Ovary (tissue), 9 donors: ENCODE measurements around the gene TAMM41. TPM values are rescaled to one million over a fixed set of nuclear protein-coding genes. Genes with fewer than 3 reads are reported as not detected.

Experiments
- DNase-seq, 5 donors: peaks; one replicate each; pipeline ENCODE4 v3.0.0-alpha.2; 2019 to 2020
- H3K27ac ChIP-seq, 2 donors: fragments of 200-600 bp; one replicate each; pipeline versions ENCODE4 v1.5.1 to v1.8.0; 2019 to 2022
- H3K27me3 ChIP-seq: fragments of 200-600 bp; one replicate; pipeline ENCODE4 v1.8.0; 2022
- H3K36me3 ChIP-seq: fragments of 200-600 bp; sonication (generic); one replicate; pipeline ENCODE4 v1.5.1; 2019
- H3K4me1 ChIP-seq: one replicate; pipeline ENCODE4 v1.8.1; 2013; ENCODE audit warnings: mild to moderate bottlenecking, moderate library complexity; ENCODE audit not compliant: insufficient read depth
- H3K4me3 ChIP-seq: fragments of 200-600 bp; sonication (generic); one replicate; pipeline ENCODE4 v1.5.1; 2017
- H3K9me3 ChIP-seq, 2 donors: fragments of 200-600 bp in 1 of 2; sonication (generic) in 1 of 2; one replicate each; pipeline versions ENCODE4 v1.5.1 to v1.8.1; 2013 to 2019; ENCODE audit warnings: mild to moderate bottlenecking in 1 of 2, moderate library complexity in 1 of 2
- EP300 ChIP-seq: sonication (generic); formaldehyde crosslinking; IDR thresholded peaks from one replicate; pipeline ENCODE4 v1.6.1; 2017; ENCODE audit warnings: antibody characterized with exemption
- POLR2A ChIP-seq: fragments of 450-650 bp; IDR thresholded peaks from one replicate; pipeline ENCODE4 v1.6.1; 2017; ENCODE audit warnings: antibody characterized with exemption, mild to moderate bottlenecking, moderate library complexity
- WGBS, 3 donors: extraction: QIAGEN DNeasy Blood & Tissue Kit in 1 of 3; methylation state at CpG; one replicate each; pipeline versions ENCODE4 v1.1.5 to v1.1.7; 2013 to 2017; 5-methylcytosine and 5-hydroxymethylcytosine counted together
- intact Hi-C, 4 donors: fragments of 100-400 bp; cut with DNase I; formaldehyde crosslinking; loops; one replicate each; pipeline versions ENCODE4 v1.11.0 to v1.15.1; 2022 to 2023
- polyA plus RNA-seq, 2 donors: library from polyadenylated mRNA; stranded (reverse); fragments of 200-250 nt in 1 of 2; fragments of 350-450 nt in 1 of 2; fragmentation: Illumina TruSeq in 1 of 2; extraction: RNeasy Lipid Tissue Mini Kit (QIAGEN cat#74804) in 1 of 2; gene quantifications; one replicate each; pipeline ENCODE4 v1.2.3, GENCODE V29; 2013 to 2014
- total RNA-seq, 7 donors: library from RNA; depleted of rRNA in 2 of 7; stranded (reverse); fragments of >200 nt in 2 of 7; fragmentation: NEBNext Ultra II Directional in 3 of 7; extraction: Animal tissue kit (Norgen Biotek cat#: 25700) in 3 of 7; gene quantifications; one replicate each; pipeline versions ENCODE4 v1.1.0 to v1.2.4, GENCODE V29; 2016 to 2023
- TF ChIP-seq, protein P1 (sequence below), 3 donors: fragments of 450-650 bp in 2 of 3; fragments of 200-600 bp in 1 of 3; IDR thresholded peaks; one replicate each; pipeline versions ENCODE4 v1.5.1 to v1.8.0; 2016 to 2022; ENCODE audit warnings: antibody characterized with exemption in 3 of 3, mild to moderate bottlenecking in 1 of 3
- donor health status: DM: no; HTN: no; CAD: no; lungs with moderate emphysema.
- donor health status: DM: no; HTN: no; CAD: no.
- donor health status: Bipolar disorder and iron deficiency.
- donor health status: DM: yes; HTN: yes; CAD: no.
- donor health status: DM: no; HTN: no; CAD: no.
- donor health status: DM: yes; HTN: yes; CAD: no.

TAMM41 gene
- total and polyA plus RNA-seq, 9 donors: 10.6 to 29.2 (median 23.4) TPM

DNA sequence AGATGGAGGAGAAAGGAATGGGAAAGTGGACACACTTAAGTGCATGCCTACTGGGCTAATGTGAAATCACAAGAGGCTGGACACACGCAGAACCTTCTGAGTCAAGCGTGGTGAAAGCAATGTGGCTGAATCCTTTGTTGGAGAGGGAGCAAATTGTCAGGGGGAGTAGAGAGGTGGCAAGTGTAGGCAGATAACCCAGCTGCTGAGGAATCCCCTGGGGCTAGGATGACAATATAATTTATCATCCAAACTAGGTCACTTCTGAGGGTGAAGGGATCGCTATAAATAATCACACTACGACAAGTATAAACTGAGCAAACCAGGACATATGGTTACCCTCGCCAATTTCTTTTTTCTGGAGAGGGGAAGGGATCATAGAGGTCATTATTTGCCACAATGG is 28.7 kb downstream of the TAMM41 start:
- intact Hi-C loops: loop anchor here in 1 of 4 donors (10.0 kb wide), 1 partner anchor 153 kb away; no protein-coding TSS in a partner anchor
- WGBS, 3 donors: 81 to 85% (median 84%) methylated on average over 5 of the region's 5 CpGs
- no peak overlapping the region for H3K4me3 ChIP-seq
- no peak overlapping the region for H3K27ac ChIP-seq
- TF ChIP-seq POLR2A (no peak), EP300 (no peak)
- TF ChIP-seq, protein P1, sequence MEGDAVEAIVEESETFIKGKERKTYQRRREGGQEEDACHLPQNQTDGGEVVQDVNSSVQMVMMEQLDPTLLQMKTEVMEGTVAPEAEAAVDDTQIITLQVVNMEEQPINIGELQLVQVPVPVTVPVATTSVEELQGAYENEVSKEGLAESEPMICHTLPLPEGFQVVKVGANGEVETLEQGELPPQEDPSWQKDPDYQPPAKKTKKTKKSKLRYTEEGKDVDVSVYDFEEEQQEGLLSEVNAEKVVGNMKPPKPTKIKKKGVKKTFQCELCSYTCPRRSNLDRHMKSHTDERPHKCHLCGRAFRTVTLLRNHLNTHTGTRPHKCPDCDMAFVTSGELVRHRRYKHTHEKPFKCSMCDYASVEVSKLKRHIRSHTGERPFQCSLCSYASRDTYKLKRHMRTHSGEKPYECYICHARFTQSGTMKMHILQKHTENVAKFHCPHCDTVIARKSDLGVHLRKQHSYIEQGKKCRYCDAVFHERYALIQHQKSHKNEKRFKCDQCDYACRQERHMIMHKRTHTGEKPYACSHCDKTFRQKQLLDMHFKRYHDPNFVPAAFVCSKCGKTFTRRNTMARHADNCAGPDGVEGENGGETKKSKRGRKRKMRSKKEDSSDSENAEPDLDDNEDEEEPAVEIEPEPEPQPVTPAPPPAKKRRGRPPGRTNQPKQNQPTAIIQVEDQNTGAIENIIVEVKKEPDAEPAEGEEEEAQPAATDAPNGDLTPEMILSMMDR (IDR thresholded peaks at IDR 0.05): no peak
- no peaks in the 10 kb centered on the region for H3K36me3 ChIP-seq
- H3K27me3 ChIP-seq: no peaks in the 10 kb centered on the region
- no peak for DNase-seq
- H3K4me1 ChIP-seq: no peaks in the 10 kb centered on the region
- H3K9me3 ChIP-seq: no peaks in the 10 kb centered on the region

GRCh38 chr3:11815111-11815510 is 31.6 kb downstream of the TAMM41 start:
- intact Hi-C loops: loop anchor here in 1 of 4 donors (10.0 kb wide), 1 partner anchor 150 kb away; no protein-coding TSS in a partner anchor
- 44 to 50% (median 49%) methylated on average over 4 of the region's 4 CpGs for WGBS, 3 donors
- H3K27me3 ChIP-seq: no peaks in the 10 kb centered on the region
- no peak overlapping the region for H3K27ac ChIP-seq
- no peaks in the 10 kb centered on the region for H3K4me1 ChIP-seq
- DNase-seq: no peak
- no peaks in the 10 kb centered on the region for H3K36me3 ChIP-seq
- H3K9me3 ChIP-seq: no peaks in the 10 kb centered on the region
- H3K4me3 ChIP-seq: no peak overlapping the region
- TF ChIP-seq, protein P1 (IDR thresholded peaks at IDR 0.05): no peak
- TF ChIP-seq POLR2A (no peak), EP300 (no peak)

DNA sequence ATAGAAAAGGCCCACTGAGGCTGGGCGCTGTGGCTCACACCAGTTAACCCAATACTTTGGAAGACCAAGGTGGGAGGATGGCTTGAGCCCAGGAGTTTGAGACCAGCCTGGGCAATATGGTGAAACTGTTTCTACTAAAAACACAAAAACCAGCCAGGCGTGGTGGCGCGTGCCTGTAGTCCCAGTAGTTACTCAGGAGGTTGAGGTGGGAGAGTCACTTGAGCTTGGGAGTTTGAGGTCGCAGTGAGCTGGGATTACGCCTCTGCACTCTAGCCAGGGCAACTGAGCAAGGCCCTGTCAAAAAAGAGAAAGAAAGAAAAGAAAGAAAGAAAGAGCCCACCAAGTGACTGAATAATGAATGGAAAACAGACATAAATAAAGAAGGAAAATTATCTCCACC is 32.0 kb downstream of the TAMM41 start:
- 97% methylated on average over 6 of the region's 6 CpGs for WGBS, 3 donors
- intact Hi-C loops: loop anchor here in 1 of 4 donors (10.0 kb wide), 1 partner anchor 150 kb away; no protein-coding TSS in a partner anchor
- no peaks in the 10 kb centered on the region for H3K9me3 ChIP-seq
- DNase-seq: no peak
- no peaks in the 10 kb centered on the region for H3K36me3 ChIP-seq
- H3K27ac ChIP-seq: no peak overlapping the region
- no peak for TF ChIP-seq POLR2A
- TF ChIP-seq EP300: no peak
- TF ChIP-seq, protein P1 (IDR thresholded peaks at IDR 0.05): no peak
- H3K4me1 ChIP-seq: peaks cover 1% of the 10 kb centered on the region
- H3K4me3 ChIP-seq: no peak overlapping the region
- H3K27me3 ChIP-seq: no peaks in the 10 kb centered on the region

DNA sequence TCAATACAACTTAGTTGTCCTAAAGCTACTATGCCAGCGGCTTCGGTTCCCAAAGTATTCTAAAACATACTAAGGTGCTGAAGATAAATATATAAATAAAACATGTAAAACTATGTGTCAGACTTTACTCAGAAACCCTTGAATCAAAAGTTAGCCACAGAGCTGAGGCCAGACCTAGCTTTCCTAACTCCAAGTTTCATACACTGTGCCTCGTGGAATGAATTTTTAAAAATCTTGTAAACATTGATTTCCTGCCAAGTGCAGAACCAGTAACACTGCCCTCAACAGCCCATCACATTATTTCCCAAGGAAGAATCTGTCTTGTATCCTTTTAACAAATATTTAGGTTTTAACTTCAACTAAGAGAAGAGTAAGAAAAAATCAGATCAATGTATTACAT is 36.4 kb downstream of the TAMM41 start:
- no peak for DNase-seq
- H3K4me3 ChIP-seq: no peak overlapping the region
- TF ChIP-seq, protein P1 (IDR thresholded peaks at IDR 0.05): no peak
- TF ChIP-seq EP300 (no peak), POLR2A (no peak)
- H3K4me1 ChIP-seq: peaks cover 3% of the 10 kb centered on the region
- no peaks in the 10 kb centered on the region for H3K36me3 ChIP-seq
- intact Hi-C loops: loop anchor here in 1 of 4 donors (10.0 kb wide), 1 partner anchor 145 kb away; no protein-coding TSS in a partner anchor
- no peaks in the 10 kb centered on the region for H3K9me3 ChIP-seq
- H3K27ac ChIP-seq: no peak overlapping the region
- H3K27me3 ChIP-seq: no peaks in the 10 kb centered on the region
- 12 to 23% (median 13%) methylated on average over 3 of the region's 3 CpGs for WGBS, 3 donors
